22Rv1 (cell line): ENCODE data around the gene NACC1.

Source experiments
- H3K27ac ChIP-seq: fragments of 450-650 bp; 2 replicates; pipeline ENCODE4 v1.5.1; 2017
- ZFX ChIP-seq: fragments of 450-650 bp; IDR thresholded peaks from 2 replicates; pipeline ENCODE4 v1.6.1; 2017; ENCODE audit warnings: antibody characterized with exemption, borderline replicate concordance
- TF ChIP-seq, protein P1 (sequence below): fragments of 450-650 bp; IDR thresholded peaks from 2 replicates; pipeline ENCODE4 v1.5.1; 2017; ENCODE audit warnings: mild to moderate bottlenecking

NACC1 gene

DNA sequence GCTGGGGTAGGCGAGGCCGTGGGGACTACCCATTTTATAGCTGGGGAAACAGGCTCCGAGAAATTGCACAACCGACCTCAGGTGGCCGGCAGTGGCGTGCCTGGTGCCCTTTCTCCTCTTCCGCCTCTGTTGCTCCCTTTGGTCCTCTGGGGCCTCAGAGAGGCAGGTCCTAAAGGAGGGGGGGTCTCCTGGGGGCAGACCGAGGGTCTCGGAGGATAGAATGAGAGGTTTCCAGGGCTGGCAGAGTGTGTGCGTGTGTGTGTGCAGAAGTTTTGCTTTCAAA lies 20.8 kb downstream of the NACC1 start:
- H3K27ac ChIP-seq = no peak overlapping the region
- TF ChIP-seq ZFX = no peak
- TF ChIP-seq, protein P1, sequence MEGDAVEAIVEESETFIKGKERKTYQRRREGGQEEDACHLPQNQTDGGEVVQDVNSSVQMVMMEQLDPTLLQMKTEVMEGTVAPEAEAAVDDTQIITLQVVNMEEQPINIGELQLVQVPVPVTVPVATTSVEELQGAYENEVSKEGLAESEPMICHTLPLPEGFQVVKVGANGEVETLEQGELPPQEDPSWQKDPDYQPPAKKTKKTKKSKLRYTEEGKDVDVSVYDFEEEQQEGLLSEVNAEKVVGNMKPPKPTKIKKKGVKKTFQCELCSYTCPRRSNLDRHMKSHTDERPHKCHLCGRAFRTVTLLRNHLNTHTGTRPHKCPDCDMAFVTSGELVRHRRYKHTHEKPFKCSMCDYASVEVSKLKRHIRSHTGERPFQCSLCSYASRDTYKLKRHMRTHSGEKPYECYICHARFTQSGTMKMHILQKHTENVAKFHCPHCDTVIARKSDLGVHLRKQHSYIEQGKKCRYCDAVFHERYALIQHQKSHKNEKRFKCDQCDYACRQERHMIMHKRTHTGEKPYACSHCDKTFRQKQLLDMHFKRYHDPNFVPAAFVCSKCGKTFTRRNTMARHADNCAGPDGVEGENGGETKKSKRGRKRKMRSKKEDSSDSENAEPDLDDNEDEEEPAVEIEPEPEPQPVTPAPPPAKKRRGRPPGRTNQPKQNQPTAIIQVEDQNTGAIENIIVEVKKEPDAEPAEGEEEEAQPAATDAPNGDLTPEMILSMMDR = no peak

DNA sequence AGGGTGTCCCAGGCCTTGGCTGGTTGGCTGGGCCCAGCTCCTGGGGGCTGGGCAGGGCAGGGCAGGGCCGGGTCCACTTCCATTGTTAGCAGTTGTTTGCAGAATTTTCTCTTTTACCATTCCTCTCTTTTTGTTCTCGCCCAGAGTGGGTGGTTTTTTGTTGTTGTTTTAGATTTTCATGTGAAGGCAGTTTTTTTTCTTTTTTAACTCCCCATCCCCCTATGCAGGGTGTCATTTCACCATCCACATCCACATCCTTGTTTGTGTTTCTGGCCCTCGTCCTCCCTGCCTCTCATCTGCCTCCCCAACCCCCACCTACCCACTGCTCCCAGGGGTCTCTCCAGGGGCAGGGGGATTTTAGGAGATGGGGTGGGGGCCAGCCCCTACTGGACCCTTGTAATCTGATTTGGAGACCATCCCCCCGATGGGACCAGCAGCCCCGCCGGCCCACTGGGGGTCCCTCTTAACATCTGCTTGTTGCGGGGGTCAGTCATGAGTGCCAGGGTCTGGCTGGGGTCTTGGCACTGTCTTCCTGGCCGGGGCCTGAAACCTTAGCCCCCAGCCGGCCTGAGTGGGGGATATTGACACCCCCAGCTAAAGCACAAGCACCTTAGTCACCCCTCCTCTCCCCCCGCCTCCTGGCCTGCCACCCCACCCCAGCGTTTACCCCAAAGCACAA lies 21.7 kb downstream of the NACC1 start:
- TF ChIP-seq, protein P1 = no peak
- no peak for TF ChIP-seq ZFX
- no peak overlapping the region for H3K27ac ChIP-seq

DNA sequence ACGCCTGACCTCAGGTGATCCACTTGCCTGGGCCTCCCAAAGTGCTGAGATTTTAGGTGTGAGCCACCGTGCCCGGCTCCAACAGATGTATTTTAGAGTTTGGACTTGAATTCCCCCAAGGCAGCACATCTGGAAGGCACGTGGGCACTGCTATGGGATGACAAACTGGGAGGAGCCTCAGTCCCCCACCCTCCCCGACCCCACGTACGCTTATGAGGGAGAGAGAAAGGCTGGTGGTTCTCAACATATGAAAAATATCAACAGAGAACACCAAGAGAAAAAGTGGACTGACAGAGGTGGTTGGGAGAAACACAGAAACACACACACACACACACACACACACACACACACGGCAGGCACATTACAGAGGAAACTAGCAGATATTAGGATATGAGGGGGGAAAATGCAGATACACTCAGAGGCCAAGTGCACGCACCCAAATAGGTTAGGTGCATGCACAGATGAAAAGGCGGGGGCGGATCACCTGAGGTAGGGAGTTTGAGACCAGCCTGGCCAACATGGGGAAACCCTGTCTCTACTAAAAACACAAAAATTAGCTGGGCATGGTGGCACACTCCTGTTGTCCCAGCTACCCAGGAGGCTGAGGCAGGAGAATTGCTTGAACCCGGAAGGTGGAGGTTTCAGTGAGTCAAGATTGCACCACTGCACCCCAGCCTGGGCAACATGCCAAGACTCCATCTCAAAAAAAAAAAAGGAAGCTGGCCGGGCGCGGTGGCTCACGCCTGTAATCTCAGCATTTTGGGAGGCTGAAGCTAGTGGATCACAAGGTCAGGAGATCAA lies 28.9 kb downstream of the NACC1 start:
- TF ChIP-seq, protein P1 = no peak
- H3K27ac ChIP-seq = no peak overlapping the region

DNA sequence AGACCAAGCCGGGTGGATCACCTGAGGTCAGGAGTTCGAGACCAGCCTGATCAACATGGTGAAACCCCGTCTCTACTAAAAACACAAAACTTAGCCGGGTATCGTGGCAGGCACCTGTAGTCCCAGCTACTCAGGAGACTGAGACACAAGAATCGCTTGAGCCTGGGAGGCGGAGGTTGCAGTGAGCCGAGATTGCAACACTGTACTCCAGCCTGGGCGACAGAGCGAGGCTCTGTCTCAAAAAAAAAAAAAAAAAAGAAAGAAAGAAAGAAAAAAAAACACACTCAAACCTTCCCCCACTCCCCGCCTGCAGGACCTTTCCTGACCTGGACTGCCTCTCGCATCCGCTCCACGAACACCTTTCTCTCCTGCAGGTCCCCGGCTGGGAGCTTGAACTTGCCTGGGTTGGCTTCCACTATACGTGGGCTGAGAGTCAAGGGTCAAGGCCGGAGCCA lies 31.1 kb downstream of the NACC1 start:
- H3K27ac ChIP-seq = peak overlapping the region; percentile 99

DNA sequence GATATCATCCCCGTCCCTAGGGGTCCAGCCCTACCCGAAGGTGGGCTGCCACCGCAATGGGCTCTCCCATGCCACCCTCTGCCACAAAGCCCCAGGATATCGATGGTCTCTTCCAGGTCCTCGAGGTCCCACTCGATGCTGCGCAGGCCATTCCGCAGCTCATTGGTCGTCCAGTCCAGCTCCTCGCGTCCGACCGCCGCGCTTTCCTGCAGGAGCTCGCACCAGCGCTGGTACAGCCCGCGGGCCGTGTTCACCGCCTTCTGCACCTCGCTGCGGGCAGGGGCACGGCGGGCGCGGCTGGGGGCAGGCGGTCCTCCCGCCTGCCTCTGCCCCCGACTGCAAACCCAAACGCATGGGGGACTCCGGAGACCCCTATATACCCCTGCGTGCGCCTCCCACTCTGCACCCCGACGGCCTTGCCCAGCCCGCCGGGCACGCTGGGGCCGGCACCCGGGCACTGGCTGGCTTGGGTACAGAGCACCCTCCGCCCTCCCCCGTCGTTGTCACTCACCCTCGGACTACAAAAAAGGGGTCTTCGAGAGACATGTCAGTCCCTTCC lies 31.6 kb downstream of the NACC1 start:
- H3K27ac ChIP-seq = peak overlapping the region; percentile 99
- TF ChIP-seq, protein P1 = no peak
- no peak for TF ChIP-seq ZFX

DNA sequence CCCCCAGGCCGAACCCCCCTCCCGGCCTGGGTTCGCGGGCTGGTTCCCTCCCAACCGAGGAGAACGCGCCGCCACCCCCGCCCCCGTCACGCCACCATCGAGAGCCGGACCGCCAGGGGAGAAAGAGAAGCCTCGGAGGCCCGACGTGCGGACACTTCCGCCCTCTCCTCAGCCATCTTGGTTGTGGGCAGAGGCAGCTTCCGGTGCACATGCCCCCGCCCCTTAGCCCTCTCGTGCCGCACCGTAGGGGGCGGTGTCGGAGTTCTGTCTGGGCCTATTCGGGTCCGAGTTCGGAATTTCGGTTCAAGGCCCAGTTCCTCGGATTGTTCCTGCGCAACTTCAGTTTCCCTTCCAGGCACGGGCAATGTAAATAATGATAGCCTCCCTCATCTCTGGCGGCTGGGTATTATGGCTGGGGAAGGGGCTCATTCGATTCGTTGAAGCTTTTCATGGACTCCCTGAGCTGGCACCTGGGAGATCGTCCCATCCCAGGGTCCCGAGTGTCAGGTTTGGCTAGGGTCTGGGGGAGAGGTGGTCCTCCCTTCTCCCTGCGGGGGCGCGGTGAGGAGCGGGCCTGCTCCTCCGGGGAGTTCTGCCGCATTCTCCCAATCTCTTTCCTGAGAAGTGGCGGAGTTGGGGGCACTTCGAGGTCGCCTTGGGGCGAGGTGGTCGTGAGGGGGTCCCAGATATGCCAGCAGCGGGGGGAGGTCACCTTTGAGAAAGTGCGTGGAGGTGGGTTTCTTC lies 32.3 kb downstream of the NACC1 start, which contains the start of the genes IER2 and STX10:
TSS of gene IER2 (plus strand) at position 225 of the 744 bp plus-strand sequence. CDS start 2,776 bp downstream, outside the sequence.
TSS of gene STX10 (minus strand) at position 189 of the 744 bp plus-strand sequence. CDS start 202 bp downstream, outside the sequence.
- H3K27ac ChIP-seq = peak within 1 kb of the TSS; percentile 99
- TF ChIP-seq, protein P1 = peak; percentile 55
- no peak for TF ChIP-seq ZFX

DNA sequence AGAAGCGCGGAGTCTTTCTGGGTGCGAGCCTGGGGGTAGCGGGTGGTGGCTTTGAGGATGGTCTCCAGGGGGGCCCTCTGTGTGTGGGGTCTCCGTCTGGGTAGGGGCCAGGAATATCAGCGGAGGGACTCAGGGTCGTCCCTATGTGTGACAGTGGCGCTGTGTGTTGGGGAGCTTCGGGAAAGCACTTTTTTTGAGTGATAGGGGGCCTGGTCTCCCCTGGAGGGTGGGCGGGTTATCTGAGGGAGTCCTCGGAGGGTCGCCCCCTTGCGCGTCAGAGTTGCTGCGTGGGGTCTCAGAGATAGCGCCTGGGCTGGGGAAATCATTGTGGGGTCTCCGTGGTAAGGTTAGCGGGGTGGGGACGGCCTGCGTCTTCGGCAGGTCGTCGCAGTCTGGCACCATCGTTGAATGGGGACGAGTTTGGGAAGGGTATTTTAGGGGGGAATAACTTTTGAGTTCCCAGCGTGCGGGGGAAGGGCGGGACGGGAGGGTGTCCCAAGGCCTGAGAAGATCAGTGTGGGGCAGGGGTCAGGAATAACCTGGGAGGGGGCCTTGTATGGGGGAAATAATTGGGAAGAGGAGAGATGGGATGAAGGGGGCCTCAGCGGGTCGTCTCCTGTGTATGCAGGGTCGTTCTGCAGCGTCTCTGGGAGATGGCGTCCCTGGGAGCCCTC lies 33.0 kb downstream of the NACC1 start:
- peak overlapping the region; percentile 99 for H3K27ac ChIP-seq
- TF ChIP-seq ZFX = no peak
- TF ChIP-seq, protein P1 = no peak
